PC-9 (cell line): ENCODE results near the gene OR7A10.

Experiments used
- EZH2 ChIP-seq: fragments of 200-600 bp; sonication (generic); IDR thresholded peaks from 2 replicates; pipeline ENCODE4 v1.8.0; 2017; ENCODE audit warnings: antibody characterized with exemption, low read depth
- TF ChIP-seq, protein P1 (sequence below): fragments of 200-600 bp; sonication (generic); conservative IDR thresholded peaks from 2 replicates; pipeline ENCODE4 v1.6.1; 2017; ENCODE audit warnings: mixed run types, antibody characterized with exemption, mild to moderate bottlenecking, moderate library complexity

GRCh38 chr19:14840206-14840605 lies 8.5 kb downstream of the OR7A10 start:
- TF ChIP-seq, protein P1, sequence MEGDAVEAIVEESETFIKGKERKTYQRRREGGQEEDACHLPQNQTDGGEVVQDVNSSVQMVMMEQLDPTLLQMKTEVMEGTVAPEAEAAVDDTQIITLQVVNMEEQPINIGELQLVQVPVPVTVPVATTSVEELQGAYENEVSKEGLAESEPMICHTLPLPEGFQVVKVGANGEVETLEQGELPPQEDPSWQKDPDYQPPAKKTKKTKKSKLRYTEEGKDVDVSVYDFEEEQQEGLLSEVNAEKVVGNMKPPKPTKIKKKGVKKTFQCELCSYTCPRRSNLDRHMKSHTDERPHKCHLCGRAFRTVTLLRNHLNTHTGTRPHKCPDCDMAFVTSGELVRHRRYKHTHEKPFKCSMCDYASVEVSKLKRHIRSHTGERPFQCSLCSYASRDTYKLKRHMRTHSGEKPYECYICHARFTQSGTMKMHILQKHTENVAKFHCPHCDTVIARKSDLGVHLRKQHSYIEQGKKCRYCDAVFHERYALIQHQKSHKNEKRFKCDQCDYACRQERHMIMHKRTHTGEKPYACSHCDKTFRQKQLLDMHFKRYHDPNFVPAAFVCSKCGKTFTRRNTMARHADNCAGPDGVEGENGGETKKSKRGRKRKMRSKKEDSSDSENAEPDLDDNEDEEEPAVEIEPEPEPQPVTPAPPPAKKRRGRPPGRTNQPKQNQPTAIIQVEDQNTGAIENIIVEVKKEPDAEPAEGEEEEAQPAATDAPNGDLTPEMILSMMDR = no peak
- no peak for TF ChIP-seq EZH2
